ENCODE results near the gene IPCEF1. TPM values are rescaled to one million over a fixed set of nuclear protein-coding genes. Genes with fewer than 3 reads are reported as not detected.

The IPCEF1 gene
- total RNA-seq, 1 donor from 2014 or later, result not detected

- TF ChIP-seq, protein P1, sequence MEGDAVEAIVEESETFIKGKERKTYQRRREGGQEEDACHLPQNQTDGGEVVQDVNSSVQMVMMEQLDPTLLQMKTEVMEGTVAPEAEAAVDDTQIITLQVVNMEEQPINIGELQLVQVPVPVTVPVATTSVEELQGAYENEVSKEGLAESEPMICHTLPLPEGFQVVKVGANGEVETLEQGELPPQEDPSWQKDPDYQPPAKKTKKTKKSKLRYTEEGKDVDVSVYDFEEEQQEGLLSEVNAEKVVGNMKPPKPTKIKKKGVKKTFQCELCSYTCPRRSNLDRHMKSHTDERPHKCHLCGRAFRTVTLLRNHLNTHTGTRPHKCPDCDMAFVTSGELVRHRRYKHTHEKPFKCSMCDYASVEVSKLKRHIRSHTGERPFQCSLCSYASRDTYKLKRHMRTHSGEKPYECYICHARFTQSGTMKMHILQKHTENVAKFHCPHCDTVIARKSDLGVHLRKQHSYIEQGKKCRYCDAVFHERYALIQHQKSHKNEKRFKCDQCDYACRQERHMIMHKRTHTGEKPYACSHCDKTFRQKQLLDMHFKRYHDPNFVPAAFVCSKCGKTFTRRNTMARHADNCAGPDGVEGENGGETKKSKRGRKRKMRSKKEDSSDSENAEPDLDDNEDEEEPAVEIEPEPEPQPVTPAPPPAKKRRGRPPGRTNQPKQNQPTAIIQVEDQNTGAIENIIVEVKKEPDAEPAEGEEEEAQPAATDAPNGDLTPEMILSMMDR (IDR thresholded peaks at IDR 0.05), result no peak
- Mint-ChIP-seq H3K4me1 (ENCODE audit: low read depth) (peaks cover 5% of the 10 kb centered on the region), H3K27ac (ENCODE audit: unreplicated experiment) (no peak overlapping the region), H3K9me3 (ENCODE audit: low read depth) (no peaks in the 10 kb centered on the region), H3K27me3 (ENCODE audit: low read depth) (no peaks in the 10 kb centered on the region), H3K36me3 (ENCODE audit: low read depth) (no peaks in the 10 kb centered on the region), H3K4me3 (ENCODE audit: unreplicated experiment) (no peak overlapping the region)
- DNase-seq (ENCODE audit: low spot score), result no peak
Observed at GRCh38 chr6:154359161-154359574, 2.6 kb upstream of the IPCEF1 start.

GRCh38 chr6:154358019-154358545 is 1.5 kb upstream of the IPCEF1 start:
- H3K4me3 Mint-ChIP-seq (ENCODE audit: unreplicated experiment), result no peak overlapping the region
- H3K36me3 Mint-ChIP-seq (ENCODE audit: low read depth), result no peaks in the 10 kb centered on the region
- no peak for DNase-seq (ENCODE audit: low spot score)
- no peaks in the 10 kb centered on the region for H3K9me3 Mint-ChIP-seq (ENCODE audit: low read depth)
- H3K27ac Mint-ChIP-seq (ENCODE audit: unreplicated experiment), result no peak overlapping the region
- H3K4me1 Mint-ChIP-seq (ENCODE audit: low read depth), result peaks cover 5% of the 10 kb centered on the region
- TF ChIP-seq, protein P1 (IDR thresholded peaks at IDR 0.05), result no peak
- no peaks in the 10 kb centered on the region for H3K27me3 Mint-ChIP-seq (ENCODE audit: low read depth)

DNA sequence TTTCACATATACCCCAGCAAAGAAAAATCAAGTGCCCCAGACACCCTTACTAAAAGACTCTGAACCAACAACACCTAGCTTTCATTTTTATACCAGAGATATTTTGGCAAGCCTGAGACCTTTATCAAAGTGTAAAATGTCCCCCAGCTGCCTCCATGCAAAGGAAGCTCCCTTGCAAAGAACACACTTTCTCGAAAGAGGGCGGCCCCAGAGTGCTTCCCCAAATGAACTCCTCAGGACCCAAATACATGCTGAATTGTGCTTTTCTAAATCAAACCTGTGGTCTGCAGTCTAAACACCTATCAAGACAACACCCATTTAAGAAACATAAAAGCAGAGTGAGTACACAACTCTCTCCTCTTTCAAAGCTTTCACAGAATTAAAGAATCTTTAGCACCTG is 490 bp downstream of the IPCEF1 start:
- no peaks in the 10 kb centered on the region for H3K27me3 Mint-ChIP-seq (ENCODE audit: low read depth)
- TF ChIP-seq, protein P1 (IDR thresholded peaks at IDR 0.05), result no peak
- peaks cover 5% of the 10 kb centered on the region for H3K4me1 Mint-ChIP-seq (ENCODE audit: low read depth)
- H3K36me3 Mint-ChIP-seq (ENCODE audit: low read depth), result no peaks in the 10 kb centered on the region
- no peak for DNase-seq (ENCODE audit: low spot score)
- H3K27ac Mint-ChIP-seq (ENCODE audit: unreplicated experiment), result no peak overlapping the region
- no peak overlapping the region for H3K4me3 Mint-ChIP-seq (ENCODE audit: unreplicated experiment)
- no peaks in the 10 kb centered on the region for H3K9me3 Mint-ChIP-seq (ENCODE audit: low read depth)

- Mint-ChIP-seq H3K27ac (ENCODE audit: unreplicated experiment) (no peak overlapping the region), H3K4me1 (ENCODE audit: low read depth) (peaks cover 5% of the 10 kb centered on the region), H3K9me3 (ENCODE audit: low read depth) (no peaks in the 10 kb centered on the region), H3K4me3 (ENCODE audit: unreplicated experiment) (no peak overlapping the region), H3K36me3 (ENCODE audit: low read depth) (no peaks in the 10 kb centered on the region), H3K27me3 (ENCODE audit: low read depth) (no peaks in the 10 kb centered on the region)
- no peak for DNase-seq (ENCODE audit: low spot score)
- TF ChIP-seq, protein P1 (IDR thresholded peaks at IDR 0.05), result no peak
Observed at GRCh38 chr6:154354265-154354777, 2.3 kb downstream of the IPCEF1 start.

DNA sequence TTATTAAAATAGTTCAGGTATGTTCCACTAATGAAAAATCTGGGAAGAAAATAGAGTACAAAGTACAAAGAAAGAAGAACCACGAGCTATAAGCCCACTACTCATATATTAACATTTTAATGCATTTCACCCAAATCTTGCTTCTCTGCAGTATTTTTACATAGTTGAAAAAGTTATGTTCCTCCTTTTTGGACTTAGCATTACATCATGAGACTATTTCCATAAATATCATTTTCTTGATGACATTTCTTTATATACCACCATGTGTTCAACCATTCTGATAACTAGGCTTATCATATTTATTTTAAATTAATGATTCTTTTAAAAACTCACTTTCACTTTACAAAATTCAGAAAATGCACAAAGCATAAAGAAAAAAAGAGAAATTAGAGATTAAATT is 3.0 kb downstream of the IPCEF1 start:
- peaks cover 5% of the 10 kb centered on the region for H3K4me1 Mint-ChIP-seq (ENCODE audit: low read depth)
- no peak overlapping the region for H3K4me3 Mint-ChIP-seq (ENCODE audit: unreplicated experiment)
- no peaks in the 10 kb centered on the region for H3K27me3 Mint-ChIP-seq (ENCODE audit: low read depth)
- no peak for DNase-seq (ENCODE audit: low spot score)
- no peaks in the 10 kb centered on the region for H3K9me3 Mint-ChIP-seq (ENCODE audit: low read depth)
- no peak overlapping the region for H3K27ac Mint-ChIP-seq (ENCODE audit: unreplicated experiment)
- H3K36me3 Mint-ChIP-seq (ENCODE audit: low read depth), result no peaks in the 10 kb centered on the region
- TF ChIP-seq, protein P1 (IDR thresholded peaks at IDR 0.05), result no peak
